Astrocyte of the cerebellum (primary cell): ENCODE measurements around the gene MTHFD1L.

Source experiments
- DNase-seq: peaks from one replicate; pipeline ENCODE4 v3.0.0-alpha.2; 2011; ENCODE audit warnings: low read depth
- H3K4me3 ChIP-seq: 2 replicates; pipeline ENCODE4 v1.5.1; 2011; ENCODE audit warnings: mild to moderate bottlenecking, low read depth, low read length, moderate library complexity
- in situ Hi-C: cut with HindIII; loops from 2 replicates; pipeline ENCODE4 v1.10.0; 2017; ENCODE audit warnings: low sequenced_read_pairs
- TF ChIP-seq, protein P1 (sequence below): IDR thresholded peaks from 2 replicates; pipeline ENCODE4 v1.5.1; 2012; ENCODE audit warnings: low read length, low read depth, moderate library complexity, mild to moderate bottlenecking; ENCODE audit errors: missing control alignments

Gene MTHFD1L

DNA sequence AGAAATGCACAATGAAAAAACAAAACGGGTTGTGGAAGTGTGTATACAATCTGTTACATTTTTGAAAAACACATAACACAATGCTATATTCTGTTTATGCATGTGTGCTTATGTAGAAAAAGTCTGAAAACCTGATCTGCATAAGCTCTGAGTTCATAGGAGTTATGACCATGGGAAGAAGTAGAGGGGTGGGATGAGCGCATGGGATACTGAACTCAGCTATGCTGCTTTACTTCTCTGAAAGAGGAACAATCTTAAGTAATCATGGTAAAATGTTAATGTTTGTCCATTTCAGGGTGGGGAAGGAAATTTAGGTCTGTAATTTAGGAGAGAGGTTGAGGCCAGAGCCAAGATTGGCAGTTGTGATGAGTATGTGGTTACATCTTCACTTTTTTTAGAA is 126.8 kb downstream of the MTHFD1L start:
- in situ Hi-C loops: no loop called here
- H3K4me3 ChIP-seq: no peak overlapping the region
- TF ChIP-seq, protein P1, sequence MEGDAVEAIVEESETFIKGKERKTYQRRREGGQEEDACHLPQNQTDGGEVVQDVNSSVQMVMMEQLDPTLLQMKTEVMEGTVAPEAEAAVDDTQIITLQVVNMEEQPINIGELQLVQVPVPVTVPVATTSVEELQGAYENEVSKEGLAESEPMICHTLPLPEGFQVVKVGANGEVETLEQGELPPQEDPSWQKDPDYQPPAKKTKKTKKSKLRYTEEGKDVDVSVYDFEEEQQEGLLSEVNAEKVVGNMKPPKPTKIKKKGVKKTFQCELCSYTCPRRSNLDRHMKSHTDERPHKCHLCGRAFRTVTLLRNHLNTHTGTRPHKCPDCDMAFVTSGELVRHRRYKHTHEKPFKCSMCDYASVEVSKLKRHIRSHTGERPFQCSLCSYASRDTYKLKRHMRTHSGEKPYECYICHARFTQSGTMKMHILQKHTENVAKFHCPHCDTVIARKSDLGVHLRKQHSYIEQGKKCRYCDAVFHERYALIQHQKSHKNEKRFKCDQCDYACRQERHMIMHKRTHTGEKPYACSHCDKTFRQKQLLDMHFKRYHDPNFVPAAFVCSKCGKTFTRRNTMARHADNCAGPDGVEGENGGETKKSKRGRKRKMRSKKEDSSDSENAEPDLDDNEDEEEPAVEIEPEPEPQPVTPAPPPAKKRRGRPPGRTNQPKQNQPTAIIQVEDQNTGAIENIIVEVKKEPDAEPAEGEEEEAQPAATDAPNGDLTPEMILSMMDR: no peak
- DNase-seq: no peak

DNA sequence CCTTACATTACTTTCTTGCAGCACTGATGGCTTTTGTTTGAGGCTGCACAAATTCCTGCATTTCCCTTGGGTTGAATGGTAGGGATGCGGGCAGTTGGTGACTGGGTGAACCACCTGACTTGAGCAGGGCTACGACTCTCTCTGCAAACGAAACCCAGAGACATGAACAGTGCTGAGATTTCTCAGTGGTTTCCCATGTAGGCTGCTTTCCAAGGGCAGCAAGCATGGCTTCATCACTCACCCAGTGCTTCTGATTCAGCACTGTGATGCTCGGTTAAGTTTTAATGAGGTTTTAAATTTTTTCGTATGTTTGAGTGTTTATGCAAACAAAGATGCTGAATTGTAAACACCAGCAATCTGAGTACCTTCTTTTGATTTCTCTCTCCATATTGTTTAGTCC is 127.2 kb downstream of the MTHFD1L start:
- TF ChIP-seq, protein P1: no peak
- no peak for DNase-seq
- in situ Hi-C loops: no loop called here
- H3K4me3 ChIP-seq: no peak overlapping the region

DNA sequence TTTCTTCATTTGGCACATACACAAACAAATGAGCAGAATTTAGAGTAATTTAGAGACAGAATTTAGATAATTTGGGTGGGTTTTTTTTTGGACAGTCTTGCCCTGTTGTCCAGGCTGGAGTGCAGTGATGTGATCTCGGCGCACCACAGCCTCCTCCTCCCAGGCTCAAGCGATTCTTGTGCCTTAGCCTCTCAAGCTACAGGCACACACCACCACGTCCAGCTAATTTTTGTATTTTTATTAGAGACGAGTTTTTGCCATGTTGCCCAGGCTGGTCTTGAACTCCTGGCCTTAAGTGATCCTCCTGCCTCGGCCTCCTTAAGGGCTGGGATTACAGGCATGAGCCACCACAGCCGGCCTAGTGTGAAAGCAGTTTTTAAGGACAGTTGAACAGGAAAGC is 127.8 kb downstream of the MTHFD1L start:
- H3K4me3 ChIP-seq: no peak overlapping the region
- TF ChIP-seq, protein P1: no peak
- in situ Hi-C loops: no loop called here
- DNase-seq: no peak

DNA sequence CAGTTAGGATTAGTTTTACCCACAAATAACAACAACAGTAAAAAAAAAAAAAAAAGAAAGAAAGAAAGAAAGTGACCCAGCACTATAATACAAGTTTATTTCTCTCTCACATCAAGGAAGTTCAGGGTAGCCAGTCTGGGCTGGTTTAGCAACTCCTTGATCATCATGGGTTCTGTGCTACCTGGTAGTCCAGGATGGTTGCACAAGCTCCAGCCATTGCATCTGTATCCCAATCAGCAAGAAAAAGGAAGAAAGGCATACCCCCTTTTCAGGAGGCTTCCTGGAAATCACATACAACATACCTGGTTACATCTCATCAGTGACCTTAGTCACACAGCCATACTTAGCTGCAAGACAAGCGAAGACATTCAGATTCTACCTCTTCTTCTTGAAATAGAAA is 128.5 kb downstream of the MTHFD1L start:
- TF ChIP-seq, protein P1: no peak
- no peak for DNase-seq
- in situ Hi-C loops: no loop called here
- H3K4me3 ChIP-seq: no peak overlapping the region

DNA sequence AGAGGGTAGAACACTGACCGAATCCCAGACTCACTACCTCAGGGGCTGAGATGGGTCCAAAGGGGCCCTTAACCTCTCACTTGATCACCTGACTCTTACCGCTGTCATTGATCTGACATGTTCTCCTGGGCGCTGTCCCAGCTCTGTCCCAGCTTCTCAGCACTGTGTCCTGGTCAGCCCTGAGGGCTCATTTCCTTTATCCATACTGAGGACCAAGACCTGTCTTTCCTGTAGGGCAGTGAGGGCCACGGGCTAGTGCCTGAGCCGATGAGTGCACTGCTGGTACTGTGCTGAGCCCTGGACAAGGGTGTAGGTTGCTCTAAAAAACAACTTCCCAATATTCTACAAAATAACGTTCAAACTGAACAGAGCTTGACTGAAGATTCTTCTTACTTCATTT is 131.5 kb downstream of the MTHFD1L start:
- H3K4me3 ChIP-seq: no peak overlapping the region
- in situ Hi-C loops: no loop called here
- TF ChIP-seq, protein P1: no peak
- DNase-seq: no peak

DNA sequence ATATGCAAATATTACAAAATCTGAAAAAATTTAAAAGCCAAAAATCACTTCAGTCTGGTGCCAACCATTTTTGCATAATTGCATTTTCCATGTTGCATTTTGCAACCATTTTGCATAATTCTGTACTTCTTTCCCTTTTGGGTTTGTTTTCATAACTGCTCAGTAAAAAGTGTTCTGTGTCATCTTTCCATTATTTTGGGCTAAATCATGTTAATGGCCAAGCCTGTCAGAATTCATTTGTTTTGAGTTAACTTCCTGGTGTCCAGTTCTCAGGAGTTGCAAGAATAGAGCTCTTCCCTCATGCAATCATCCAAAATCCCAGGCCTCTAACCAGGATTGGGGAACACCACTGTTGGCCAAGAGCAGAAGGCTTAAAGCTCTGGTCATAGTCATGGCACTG is 133.6 kb downstream of the MTHFD1L start:
- TF ChIP-seq, protein P1: no peak
- in situ Hi-C loops: no loop called here
- H3K4me3 ChIP-seq: no peak overlapping the region
- DNase-seq: no peak

DNA sequence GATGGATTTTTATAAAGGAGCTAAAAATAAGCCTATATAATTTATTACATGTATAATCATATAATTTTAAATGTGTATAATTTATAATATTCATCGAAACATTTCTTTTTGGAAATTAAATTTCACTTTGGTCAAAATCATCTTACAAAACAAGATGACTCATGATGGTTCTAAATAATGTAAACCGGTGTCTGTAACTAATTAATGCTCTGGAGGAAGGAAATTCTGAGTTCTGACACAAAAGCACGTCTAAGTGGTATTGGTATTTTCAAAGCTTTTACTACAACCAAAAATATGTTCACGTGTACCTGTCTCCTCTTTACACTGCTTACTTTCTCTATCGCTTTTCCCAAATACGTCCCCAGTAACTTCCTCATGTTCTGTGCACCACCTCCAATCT is 134.1 kb downstream of the MTHFD1L start:
- DNase-seq: no peak
- no peak overlapping the region for H3K4me3 ChIP-seq
- in situ Hi-C loops: no loop called here
- TF ChIP-seq, protein P1: no peak
